Activated CD8-positive, alpha-beta memory T cell treated with anti-CD3 and anti-CD28 coated beads for 48 hours (primary cell): ENCODE results near the gene TTR.

ENCODE experiments used
- DNase-seq, 3 experiments: peaks; one replicate each; pipeline ENCODE4 v3.0.0-alpha.2; 2020; ENCODE audit warnings: low read depth in 2 of 3, low spot score in 2 of 3

The TTR gene

GRCh38 chr18:31612124-31612523 is 20.4 kb downstream of the TTR start:
- DNase-seq, result no peak

- no peak for DNase-seq
These were observed 22.4 kb downstream of the TTR start for GRCh38 chr18:31614044-31614443.

- no peak for DNase-seq
These were observed 24.9 kb downstream of the TTR start for GRCh38 chr18:31616586-31616985.

- no peak for DNase-seq
These were observed 25.5 kb downstream of the TTR start for GRCh38 chr18:31617031-31617717.

GRCh38 chr18:31618801-31619200 is 27.1 kb downstream of the TTR start:
- DNase-seq, result no peak

- DNase-seq, result no peak
These were observed 27.6 kb downstream of the TTR start for GRCh38 chr18:31619291-31619690.

GRCh38 chr18:31624892-31625640 is 33.4 kb downstream of the TTR start:
- no peak for DNase-seq

- no peak for DNase-seq
These were observed 34.7 kb downstream of the TTR start for GRCh38 chr18:31626409-31626808.

- no peak for DNase-seq
These were observed 38.9 kb downstream of the TTR start for GRCh38 chr18:31630549-31630948.

GRCh38 chr18:31631526-31631925 is 39.8 kb downstream of the TTR start:
- DNase-seq, result no peak

GRCh38 chr18:31632356-31632755 is 40.7 kb downstream of the TTR start:
- no peak for DNase-seq

GRCh38 chr18:31633392-31634330 is 42.0 kb downstream of the TTR start:
- no peak for DNase-seq

GRCh38 chr18:31634331-31634713 is 42.6 kb downstream of the TTR start:
- DNase-seq, result no peak

- no peak for DNase-seq
These were observed 44.7 kb downstream of the TTR start for GRCh38 chr18:31636387-31636786.

GRCh38 chr18:31637445-31637844 is 45.8 kb downstream of the TTR start:
- no peak for DNase-seq

GRCh38 chr18:31643003-31643402 is 51.3 kb downstream of the TTR start:
- no peak for DNase-seq

GRCh38 chr18:31645411-31645810 is 53.7 kb downstream of the TTR start:
- no peak for DNase-seq

GRCh38 chr18:31646332-31647126 is 54.9 kb downstream of the TTR start:
- DNase-seq, result no peak

- DNase-seq, result no peak
These were observed 55.6 kb downstream of the TTR start for GRCh38 chr18:31647127-31647753.
